GM12801 (cell line): Measurements from ENCODE around the gene SLC25A5.

Experiments
- TF ChIP-seq, protein P1 (sequence below): IDR thresholded peaks from one replicate; pipeline ENCODE4 v1.5.1; 2011; ENCODE audit warnings: control low read depth; ENCODE audit not compliant: insufficient read length; ENCODE audit errors: extremely low read depth

Gene SLC25A5

DNA sequence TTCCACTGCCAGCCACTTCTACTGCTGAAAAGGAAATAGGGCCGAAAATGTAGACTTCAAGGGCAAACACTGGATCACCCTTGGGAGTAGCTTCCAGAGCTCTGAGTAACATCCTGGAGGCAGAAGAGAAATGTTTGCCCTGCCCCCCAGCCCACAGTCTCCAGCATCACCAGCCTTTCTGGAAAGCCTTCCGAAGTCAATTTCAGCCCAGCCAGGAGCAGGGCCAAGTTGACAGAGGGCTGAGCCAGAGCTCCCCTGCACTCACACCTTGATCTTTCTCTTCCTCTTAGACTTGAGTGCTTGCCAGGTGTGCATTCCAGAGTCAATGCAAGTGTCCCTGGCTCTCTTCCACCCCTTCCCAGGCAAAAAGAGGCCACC, 35.2 kb downstream of the SLC25A5 start:
- TF ChIP-seq, protein P1, sequence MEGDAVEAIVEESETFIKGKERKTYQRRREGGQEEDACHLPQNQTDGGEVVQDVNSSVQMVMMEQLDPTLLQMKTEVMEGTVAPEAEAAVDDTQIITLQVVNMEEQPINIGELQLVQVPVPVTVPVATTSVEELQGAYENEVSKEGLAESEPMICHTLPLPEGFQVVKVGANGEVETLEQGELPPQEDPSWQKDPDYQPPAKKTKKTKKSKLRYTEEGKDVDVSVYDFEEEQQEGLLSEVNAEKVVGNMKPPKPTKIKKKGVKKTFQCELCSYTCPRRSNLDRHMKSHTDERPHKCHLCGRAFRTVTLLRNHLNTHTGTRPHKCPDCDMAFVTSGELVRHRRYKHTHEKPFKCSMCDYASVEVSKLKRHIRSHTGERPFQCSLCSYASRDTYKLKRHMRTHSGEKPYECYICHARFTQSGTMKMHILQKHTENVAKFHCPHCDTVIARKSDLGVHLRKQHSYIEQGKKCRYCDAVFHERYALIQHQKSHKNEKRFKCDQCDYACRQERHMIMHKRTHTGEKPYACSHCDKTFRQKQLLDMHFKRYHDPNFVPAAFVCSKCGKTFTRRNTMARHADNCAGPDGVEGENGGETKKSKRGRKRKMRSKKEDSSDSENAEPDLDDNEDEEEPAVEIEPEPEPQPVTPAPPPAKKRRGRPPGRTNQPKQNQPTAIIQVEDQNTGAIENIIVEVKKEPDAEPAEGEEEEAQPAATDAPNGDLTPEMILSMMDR = no peak

DNA sequence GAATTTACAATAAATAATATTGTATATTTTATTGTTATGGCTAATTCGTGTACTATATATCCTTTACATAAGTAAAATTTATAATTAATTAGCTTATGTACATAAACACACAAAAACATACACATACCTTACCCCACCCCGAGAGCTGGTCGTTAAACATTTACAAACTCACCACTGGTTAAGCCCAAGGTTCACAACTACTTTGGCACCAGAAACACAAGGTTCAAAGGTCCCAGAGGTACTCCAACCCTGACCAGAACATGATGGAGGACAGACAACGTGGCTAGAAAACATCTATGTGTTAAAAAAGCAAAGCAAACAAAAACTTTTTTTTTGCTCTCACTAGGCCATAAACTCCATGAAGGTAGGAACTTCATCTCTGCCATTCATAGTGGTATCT, 37.7 kb downstream of the SLC25A5 start:
- TF ChIP-seq, protein P1 = no peak

DNA sequence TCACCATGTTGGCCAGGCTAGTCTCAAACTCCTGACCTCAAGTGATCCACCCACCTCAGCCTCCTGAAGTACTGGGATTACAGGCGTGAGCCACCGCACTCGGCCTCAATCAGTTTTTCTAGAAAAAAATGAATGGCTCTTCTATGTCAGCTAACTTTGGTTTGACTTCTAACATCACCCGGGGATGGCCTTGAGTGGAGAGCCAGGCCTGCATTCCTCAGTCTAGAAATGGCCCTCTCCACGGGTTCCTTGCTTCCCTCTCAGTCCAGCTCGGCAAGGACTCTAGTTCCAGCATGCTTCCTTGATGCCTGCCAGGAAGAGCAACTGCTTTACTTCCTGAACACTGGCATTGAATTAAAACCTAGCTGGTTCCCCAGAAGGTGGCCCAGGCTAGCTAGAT, 39.0 kb downstream of the SLC25A5 start:
- TF ChIP-seq, protein P1 = no peak

DNA sequence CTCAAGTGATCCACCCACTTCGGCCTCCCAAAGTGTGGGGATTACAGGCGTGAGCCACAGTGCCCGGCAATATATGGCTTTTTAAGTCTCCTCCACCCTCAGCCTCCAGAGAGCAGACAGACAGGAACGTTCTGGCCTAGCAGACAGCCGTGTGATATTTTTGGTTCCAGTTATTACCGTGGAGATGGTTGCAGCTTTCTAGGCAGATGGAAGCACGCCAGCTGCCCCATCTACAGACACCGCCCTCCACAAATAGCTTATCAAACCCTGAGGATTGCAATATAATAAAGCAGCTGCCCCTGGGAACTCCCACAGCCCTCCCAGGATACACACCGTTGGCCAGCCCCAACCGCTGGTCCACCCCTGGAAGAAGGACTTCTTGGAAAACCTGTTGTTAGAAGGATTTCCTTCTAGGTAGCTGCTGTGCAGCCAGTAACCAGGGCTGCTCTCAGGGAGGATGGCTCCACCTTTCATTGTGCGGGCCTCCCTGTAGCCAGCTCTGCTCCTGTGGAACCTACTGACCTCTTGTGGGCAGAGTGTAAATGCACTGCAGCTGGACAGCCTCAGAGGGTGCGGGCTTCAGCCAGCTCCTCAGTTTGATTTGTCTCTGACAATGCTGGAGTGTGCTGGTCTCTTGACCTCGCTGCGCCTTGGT, 44.0 kb downstream of the SLC25A5 start:
- TF ChIP-seq, protein P1 = no peak

DNA sequence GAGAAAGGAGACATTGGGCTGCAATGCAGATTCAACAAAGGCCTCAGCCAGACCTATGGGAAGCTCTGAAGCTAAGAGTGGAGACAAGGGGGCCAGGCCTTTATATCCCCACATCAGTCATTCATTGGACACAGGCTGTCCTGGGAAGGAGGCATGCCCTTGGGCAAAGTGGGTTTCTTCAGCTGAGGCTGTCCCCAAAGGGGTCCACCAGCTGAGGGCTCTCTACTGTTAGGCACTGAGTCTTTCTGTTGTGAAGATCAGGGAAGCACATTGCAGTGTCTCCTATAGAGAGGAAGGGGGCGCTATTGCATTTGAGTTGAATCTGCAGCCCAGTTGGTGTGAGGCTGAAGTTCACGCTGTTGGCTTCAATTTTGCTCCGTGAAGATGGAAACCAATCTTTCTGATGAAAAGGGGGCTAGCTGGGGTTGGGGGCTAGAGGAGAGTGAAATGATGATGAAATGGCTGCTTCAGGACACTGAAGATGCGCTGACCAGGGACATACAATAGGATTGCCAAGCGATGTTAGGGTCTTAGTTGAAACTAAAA, 48.0 kb downstream of the SLC25A5 start:
- TF ChIP-seq, protein P1 = no peak

DNA sequence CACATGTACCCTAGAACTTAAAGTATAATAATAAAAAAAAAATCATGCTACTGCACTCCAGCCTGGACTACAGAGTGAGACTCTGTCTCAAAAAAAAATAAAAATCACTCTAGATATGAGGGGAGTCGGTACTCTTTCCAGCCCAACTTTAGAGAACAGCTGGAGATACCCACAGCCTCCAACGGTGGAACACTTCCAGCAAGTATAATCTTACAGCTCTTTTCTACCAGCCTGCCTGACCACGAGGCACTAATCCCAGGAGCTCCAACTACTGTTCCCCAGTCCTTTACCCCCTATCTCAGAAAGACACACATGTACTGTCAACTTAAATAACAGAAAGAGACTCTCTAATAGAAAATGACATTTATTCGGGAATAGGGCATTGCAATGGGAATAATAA, 50.1 kb downstream of the SLC25A5 start:
- TF ChIP-seq, protein P1 = no peak
